SK-N-SH (cell line): ENCODE measurements around the gene LXN. TPM values are rescaled to one million over a fixed set of nuclear protein-coding genes. Genes with fewer than 3 reads are reported as not detected.

Experiments used
- CTCF ChIA-PET: fragments of 300-600, 350-600 bp; formaldehyde crosslinking; extraction: SDS; loops from one replicate; lab custom pipeline; 2021; lab: Yijun Ruan, JAX
- POLR2A ChIA-PET: fragments of 350-600 bp; sonication (Branson Sonifier 250); formaldehyde crosslinking; extraction: SDS; loops from one replicate; lab custom pipeline; 2020; ENCODE audit warnings: antibody characterized with exemption, inconsistent platforms; lab: Yijun Ruan, JAX
- DNase-seq: peaks from one replicate; pipeline ENCODE4 v3.0.0; 2012
- H2AFZ ChIP-seq: fragments of 200-600 bp; sonication (generic); 2 replicates; pipeline ENCODE4 v1.8.1; 2016; ENCODE audit warnings: antibody characterized with exemption, mild to moderate bottlenecking, low read depth
- H3F3A ChIP-seq: fragments of 200-600 bp; sonication (generic); replicated peaks from 2 replicates; pipeline ENCODE3; 2016; ENCODE audit warnings: antibody characterized with exemption, mild to moderate bottlenecking; ENCODE audit not compliant: insufficient read depth
- H3K27ac ChIP-seq, 2 experiments: fragments of 200-500 bp in 1 of 2; fragments of 200-600 bp in 1 of 2; sonication (Bioruptor generic) in 1 of 2; sonication (generic), shearing (Covaris generic) in 1 of 2; 2 replicates each; pipeline versions ENCODE4 v1.5.1 to v1.6.1; 2014 to 2016; ENCODE audit warnings: low read depth in 2 of 2, inconsistent platforms in 1 of 2, low read length in 1 of 2, mild to moderate bottlenecking in 1 of 2, mixed read lengths in 1 of 2
- H3K27me3 ChIP-seq: fragments of 200-600 bp; sonication (generic), shearing (Covaris generic); 2 replicates; pipeline ENCODE4 v1.6.1; 2016; ENCODE audit warnings: mixed run types; ENCODE audit not compliant: insufficient read depth
- H3K36me3 ChIP-seq, 2 experiments: fragments of 200-500 bp in 1 of 2; fragments of 200-600 bp in 1 of 2; sonication (Bioruptor generic) in 1 of 2; sonication (generic) in 1 of 2; replicated peaks in 1 of 2; 2 replicates each; pipeline versions ENCODE3 to v1.5.1; 2014 to 2016; ENCODE audit warnings: low read length in 1 of 2, mild to moderate bottlenecking in 1 of 2; ENCODE audit not compliant: insufficient read depth in 2 of 2, control insufficient read depth in 1 of 2
- H3K4me1 ChIP-seq, 2 experiments: fragments of 200-500 bp in 1 of 2; fragments of 200-600 bp in 1 of 2; sonication (Bioruptor generic) in 1 of 2; sonication (generic), shearing (Covaris generic) in 1 of 2; 2 replicates each; pipeline versions ENCODE4 v1.5.1 to v1.6.1; 2014 to 2016; ENCODE audit warnings: low read depth in 1 of 2, low read length in 1 of 2, mixed run types in 1 of 2; ENCODE audit not compliant: insufficient read depth in 2 of 2, control insufficient read depth in 1 of 2
- H3K4me2 ChIP-seq: fragments of 200-600 bp; sonication (generic), shearing (Covaris generic); 2 replicates; pipeline ENCODE4 v1.6.1; 2017; ENCODE audit warnings: mixed run types
- H3K4me3 ChIP-seq, 2 experiments: fragments of 200-500 bp in 1 of 2; fragments of 200-600 bp in 1 of 2; sonication (Bioruptor generic) in 1 of 2; sonication (generic), shearing (Covaris generic) in 1 of 2; 2 replicates each; pipeline versions ENCODE4 v1.5.1 to v1.8.1; 2014 to 2016; ENCODE audit warnings: low read depth in 2 of 2, inconsistent platforms in 1 of 2, low read length in 1 of 2, mild to moderate bottlenecking in 1 of 2, mixed read lengths in 1 of 2, moderate library complexity in 1 of 2
- H3K79me2 ChIP-seq: fragments of 200-600 bp; sonication (generic); 2 replicates; pipeline ENCODE4 v1.8.1; 2017; ENCODE audit warnings: mild to moderate bottlenecking; ENCODE audit not compliant: insufficient read depth
- H3K9ac ChIP-seq: fragments of 200-600 bp; sonication (generic); 2 replicates; pipeline ENCODE4 v1.6.1; 2017; ENCODE audit warnings: mixed run types
- H3K9me2 ChIP-seq: fragments of 200-600 bp; sonication (generic); 2 replicates; pipeline ENCODE4 v1.6.1; 2017; ENCODE audit warnings: mixed run types
- H3K9me3 ChIP-seq: fragments of 200-600 bp; sonication (generic); 2 replicates; pipeline ENCODE4 v1.6.1; 2017; ENCODE audit warnings: mixed run types, mild to moderate bottlenecking, moderate library complexity
- H4K20me1 ChIP-seq: fragments of 200-600 bp; sonication (generic); 2 replicates; pipeline ENCODE4 v1.6.1; 2017; ENCODE audit warnings: mild to moderate bottlenecking, mixed run types; ENCODE audit not compliant: insufficient read depth
- EP300 ChIP-seq, 2 experiments: IDR thresholded peaks; 2 replicates each; pipeline versions ENCODE4 v1.4.0 to v1.6.1; 2012; ENCODE audit warnings: borderline replicate concordance in 1 of 2, low read depth in 1 of 2, low read length in 1 of 2
- FOSL2 ChIP-seq: IDR thresholded peaks from 2 replicates; pipeline ENCODE4 v1.4.0; 2012; ENCODE audit warnings: low read depth, mild to moderate bottlenecking, moderate library complexity, borderline replicate concordance
- GATA2 ChIP-seq: sonication (generic); formaldehyde crosslinking; IDR thresholded peaks from 2 replicates; pipeline ENCODE4 v1.5.0; 2020; ENCODE audit warnings: mild to moderate bottlenecking, missing genetic modification reagents
- JUND ChIP-seq: IDR thresholded peaks from 2 replicates; pipeline ENCODE4 v1.4.0; 2012
- NRF1 ChIP-seq: IDR thresholded peaks from 2 replicates; pipeline ENCODE4 v1.6.1; 2012; ENCODE audit warnings: low read depth, mild to moderate bottlenecking, low read length
- REST ChIP-seq: IDR thresholded peaks from 2 replicates; pipeline ENCODE4 v1.6.1; 2012; ENCODE audit warnings: mild to moderate bottlenecking, low read depth, low read length, moderate library complexity
- WGBS: methylation state at CpG from one replicate; pipeline ENCODE4 v1.1.6; 2017; ENCODE audit warnings: low lambda C conversion rate; 5-methylcytosine and 5-hydroxymethylcytosine counted together
- polyA plus RNA-seq, 3 experiments: library from polyadenylated mRNA; depleted of rRNA; stranded (reverse); fragments of >200 nt; gene quantifications; 2 replicates each; pipeline ENCODE4 v1.2.3, GENCODE V29; 2012
- TF ChIP-seq, protein P1 (sequence below): fragments of 150-350 bp; IDR thresholded peaks from 2 replicates; pipeline ENCODE4 v1.6.1; 2017; ENCODE audit warnings: antibody characterized with exemption, low read length, low read depth, borderline replicate concordance

Gene LXN
- polyA plus RNA-seq, 1 of the 3 experiments (the other 2 are of a cell fraction), result not detected

- Histone ChIP-seq H3K4me1 (peaks cover 6 to 26% of the 10 kb centered on the region in 2 experiments), H3K36me3 (peaks cover 0 to 6% of the 10 kb centered on the region in 2 experiments), H3K9me3 (no peaks in the 10 kb centered on the region), H3F3A (peaks cover 10% of the 10 kb centered on the region), H2AFZ (no peak overlapping the region), H3K9me2 (no peaks in the 10 kb centered on the region), H3K79me2 (no peaks in the 10 kb centered on the region), H3K27ac (no peak overlapping the region), H4K20me1 (no peaks in the 10 kb centered on the region), H3K9ac (no peak overlapping the region), H3K27me3 (no peaks in the 10 kb centered on the region), H3K4me3 (no peak overlapping the region), H3K4me2 (peak overlapping the region; percentile 5)
- no peak for DNase-seq
- 96% methylated on average over 2 of the region's 2 CpGs for WGBS
- TF ChIP-seq REST (no peak), FOSL2 (no peak)
- ChIA-PET POLR2A (no interaction called here), CTCF (interaction anchor here (1.8 to 2.9 kb wide), 3 partner anchors 11 to 72 kb away, joined by 6 to 16 read pairs (median 11); no protein-coding TSS in a partner anchor)
Observed at GRCh38 chr3:158717576-158717975, 45.1 kb upstream of the LXN start.

DNA sequence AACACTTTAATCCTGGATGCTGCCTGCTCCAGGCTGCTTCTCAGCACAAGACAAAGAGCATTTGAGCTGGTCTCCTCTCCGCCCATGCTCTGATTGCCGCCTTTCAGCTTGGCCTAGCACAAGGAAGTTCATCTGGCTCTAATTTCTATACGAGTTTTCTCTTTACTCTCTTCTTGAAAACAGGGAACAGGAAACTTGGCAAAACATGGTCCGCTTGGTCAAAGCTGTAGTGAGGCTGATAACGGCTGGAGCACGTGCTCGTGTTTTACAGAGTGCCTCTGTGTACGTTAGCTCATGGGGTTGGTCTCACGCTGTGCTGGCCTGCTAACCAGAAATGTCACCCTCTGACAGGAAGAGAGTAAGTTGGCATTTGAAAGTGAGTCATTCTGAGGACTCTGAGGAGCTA, 40.6 kb upstream of the LXN start:
- no peak for DNase-seq
- Histone ChIP-seq H3K9me2 (no peaks in the 10 kb centered on the region), H3K79me2 (no peaks in the 10 kb centered on the region), H2AFZ (no peak overlapping the region), H3K36me3 (peaks cover 3 to 8% of the 10 kb centered on the region in 2 experiments), H4K20me1 (no peaks in the 10 kb centered on the region), H3K4me1 (peaks cover 5 to 28% of the 10 kb centered on the region in 2 experiments), H3F3A (peaks cover 18% of the 10 kb centered on the region), H3K27ac (peak overlapping the region in 1 of 2 experiments; percentile 42; a peak in 1 of 4 replicates), H3K9me3 (no peaks in the 10 kb centered on the region), H3K4me3 (no peak overlapping the region), H3K9ac (no peak overlapping the region), H3K27me3 (no peaks in the 10 kb centered on the region), H3K4me2 (no peak overlapping the region)
- ChIA-PET POLR2A (no interaction called here), CTCF (interaction anchor here (1.0 to 2.5 kb wide), 5 partner anchors 15 to 88 kb away, joined by 3 to 11 read pairs (median 4); no protein-coding TSS in a partner anchor)
- WGBS, result 86% methylated on average over 9 of the region's 9 CpGs
- TF ChIP-seq GATA2 (no peak), NRF1 (no peak), FOSL2 (no peak; the same call in 1 of the 2 replicates), JUND (no peak), EP300 (IDR thresholded peaks at IDR 0.05; ENCODE audit: borderline replicate concordance in 1 of 2, low read depth in 1 of 2, low read length in 1 of 2) (no peak)
- TF ChIP-seq, protein P1, sequence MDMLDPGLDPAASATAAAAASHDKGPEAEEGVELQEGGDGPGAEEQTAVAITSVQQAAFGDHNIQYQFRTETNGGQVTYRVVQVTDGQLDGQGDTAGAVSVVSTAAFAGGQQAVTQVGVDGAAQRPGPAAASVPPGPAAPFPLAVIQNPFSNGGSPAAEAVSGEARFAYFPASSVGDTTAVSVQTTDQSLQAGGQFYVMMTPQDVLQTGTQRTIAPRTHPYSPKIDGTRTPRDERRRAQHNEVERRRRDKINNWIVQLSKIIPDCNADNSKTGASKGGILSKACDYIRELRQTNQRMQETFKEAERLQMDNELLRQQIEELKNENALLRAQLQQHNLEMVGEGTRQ, result no peak
